Neural cell (in vitro differentiated cells): ENCODE data around the gene ABCG2.

Experiments used
- CTCF ChIP-seq: fragments of 450-650 bp; IDR thresholded peaks from 2 replicates; pipeline ENCODE4 v1.5.1; 2014; ENCODE audit warnings: antibody characterized with exemption, mild to moderate bottlenecking, moderate library complexity; ENCODE audit not compliant: poor library complexity, severe bottlenecking
- EP300 ChIP-seq: fragments of 450-650 bp; conservative IDR thresholded peaks from 2 replicates; pipeline ENCODE4 v1.6.1; 2014; ENCODE audit warnings: antibody characterized with exemption, mild to moderate bottlenecking, moderate library complexity; ENCODE audit not compliant: poor library complexity, severe bottlenecking
- EZH2 ChIP-seq: fragments of 200-600, 300-800 bp; shearing (Covaris generic), sonication (generic); IDR thresholded peaks from 2 replicates; pipeline ENCODE4 v1.6.1; 2014; ENCODE audit warnings: antibody characterized with exemption, low read length, borderline replicate concordance, mild to moderate bottlenecking; ENCODE audit not compliant: insufficient read depth, poor library complexity, severe bottlenecking
- POLR2AphosphoS5 ChIP-seq: IDR thresholded peaks from 2 replicates; pipeline ENCODE4 v1.6.1; 2012
- RAD21 ChIP-seq: fragments of 450-650 bp; conservative IDR thresholded peaks from 2 replicates; pipeline ENCODE4 v1.6.1; 2014; ENCODE audit warnings: antibody characterized with exemption, mild to moderate bottlenecking, moderate library complexity
- REST ChIP-seq: IDR thresholded peaks from 2 replicates; pipeline ENCODE4 v1.6.1; 2012; ENCODE audit warnings: borderline replicate concordance
- TAF1 ChIP-seq: IDR thresholded peaks from 2 replicates; pipeline ENCODE4 v1.6.1; 2012; ENCODE audit warnings: low read depth

GRCh38 chr4:88093874-88094273, 64.6 kb downstream of the ABCG2 start:
- TF ChIP-seq CTCF (no peak), EZH2 (no peak), TAF1 (no peak), REST (no peak), EP300 (no peak), POLR2AphosphoS5 (no peak), RAD21 (no peak)
